ENCODE results near the gene HSD17B1. TPM values are rescaled to one million over a fixed set of nuclear protein-coding genes. Genes with fewer than 3 reads are reported as not detected.
A peak's percentile ranks its signal among the peaks of the same experiment; 100 is the strongest.

HSD17B1 gene
- total and polyA plus RNA-seq, 2 of the 13 experiments (the other 11 are each of a cell fraction or from before 2014, with no cell fraction given): 0.54 to 0.93 TPM

DNA sequence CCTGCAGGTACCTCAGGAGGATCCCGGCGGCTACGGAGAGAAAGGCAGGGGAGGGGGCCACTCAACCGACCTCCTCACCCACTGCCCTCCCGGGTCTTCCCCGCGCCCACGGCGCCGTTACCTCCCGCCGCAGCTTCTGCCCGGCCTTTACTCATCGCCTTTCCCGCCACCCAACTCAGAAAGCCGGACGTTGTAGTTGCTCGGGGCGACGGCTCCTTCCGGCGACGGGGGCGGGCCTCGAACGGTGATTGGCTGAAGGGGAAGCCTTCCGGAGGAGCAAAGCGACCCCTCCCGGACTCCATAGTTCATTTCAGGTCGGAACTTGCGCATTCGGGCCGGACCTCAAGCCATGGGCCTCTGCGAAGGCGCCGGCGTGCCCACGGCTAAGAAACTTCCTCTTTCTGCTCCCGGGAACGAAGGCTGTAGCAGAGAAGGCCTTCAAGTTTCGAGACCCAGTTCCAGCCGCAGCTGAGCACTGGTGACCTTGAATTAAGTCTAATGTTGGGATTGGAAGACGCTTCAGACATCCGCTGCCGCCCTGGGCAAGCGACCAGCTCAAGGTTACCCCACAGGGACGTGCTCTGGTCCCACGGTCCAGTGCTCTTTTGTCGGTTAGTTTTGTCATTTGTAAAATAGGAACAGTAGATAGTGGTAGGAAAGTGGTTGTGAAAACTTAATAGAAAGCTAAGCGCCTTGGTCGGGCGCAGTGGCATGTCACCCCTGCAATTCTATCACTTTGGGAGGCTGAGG, 25.0 kb downstream of the HSD17B1 start, which contains the start of gene PSMC3IP (continued):
- TF ChIP-seq, protein P1, sequence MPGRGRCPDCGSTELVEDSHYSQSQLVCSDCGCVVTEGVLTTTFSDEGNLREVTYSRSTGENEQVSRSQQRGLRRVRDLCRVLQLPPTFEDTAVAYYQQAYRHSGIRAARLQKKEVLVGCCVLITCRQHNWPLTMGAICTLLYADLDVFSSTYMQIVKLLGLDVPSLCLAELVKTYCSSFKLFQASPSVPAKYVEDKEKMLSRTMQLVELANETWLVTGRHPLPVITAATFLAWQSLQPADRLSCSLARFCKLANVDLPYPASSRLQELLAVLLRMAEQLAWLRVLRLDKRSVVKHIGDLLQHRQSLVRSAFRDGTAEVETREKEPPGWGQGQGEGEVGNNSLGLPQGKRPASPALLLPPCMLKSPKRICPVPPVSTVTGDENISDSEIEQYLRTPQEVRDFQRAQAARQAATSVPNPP (CRISPR knock-in tag; IDR thresholded peaks at IDR 0.05): no peak; the same call in 1 of the 2 replicates
- TF ChIP-seq, protein P2, sequence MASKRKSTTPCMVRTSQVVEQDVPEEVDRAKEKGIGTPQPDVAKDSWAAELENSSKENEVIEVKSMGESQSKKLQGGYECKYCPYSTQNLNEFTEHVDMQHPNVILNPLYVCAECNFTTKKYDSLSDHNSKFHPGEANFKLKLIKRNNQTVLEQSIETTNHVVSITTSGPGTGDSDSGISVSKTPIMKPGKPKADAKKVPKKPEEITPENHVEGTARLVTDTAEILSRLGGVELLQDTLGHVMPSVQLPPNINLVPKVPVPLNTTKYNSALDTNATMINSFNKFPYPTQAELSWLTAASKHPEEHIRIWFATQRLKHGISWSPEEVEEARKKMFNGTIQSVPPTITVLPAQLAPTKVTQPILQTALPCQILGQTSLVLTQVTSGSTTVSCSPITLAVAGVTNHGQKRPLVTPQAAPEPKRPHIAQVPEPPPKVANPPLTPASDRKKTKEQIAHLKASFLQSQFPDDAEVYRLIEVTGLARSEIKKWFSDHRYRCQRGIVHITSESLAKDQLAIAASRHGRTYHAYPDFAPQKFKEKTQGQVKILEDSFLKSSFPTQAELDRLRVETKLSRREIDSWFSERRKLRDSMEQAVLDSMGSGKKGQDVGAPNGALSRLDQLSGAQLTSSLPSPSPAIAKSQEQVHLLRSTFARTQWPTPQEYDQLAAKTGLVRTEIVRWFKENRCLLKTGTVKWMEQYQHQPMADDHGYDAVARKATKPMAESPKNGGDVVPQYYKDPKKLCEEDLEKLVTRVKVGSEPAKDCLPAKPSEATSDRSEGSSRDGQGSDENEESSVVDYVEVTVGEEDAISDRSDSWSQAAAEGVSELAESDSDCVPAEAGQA (IDR thresholded peaks at IDR 0.05; ENCODE audit: low read depth): peak; percentile 78
- TF ChIP-seq, protein P2 (CRISPR knock-in tag; IDR thresholded peaks at IDR 0.05; ENCODE audit: borderline replicate concordance): no peak
- TF ChIP-seq ZNF432 (CRISPR knock-in tag; IDR thresholded peaks at IDR 0.05; ENCODE audit: borderline replicate concordance): no peak
- peak; percentile 22; the same call in 1 of the 2 replicates for TF ChIP-seq EEA1 (CRISPR knock-in tag; IDR thresholded peaks at IDR 0.05; ENCODE audit: borderline replicate concordance)
- no peak for TF ChIP-seq BRCA1 (CRISPR knock-in tag; IDR thresholded peaks at IDR 0.05)
- TF ChIP-seq SP140L (CRISPR knock-in tag; IDR thresholded peaks at IDR 0.05; ENCODE audit: borderline replicate concordance): no peak
- TF ChIP-seq SRSF9 (IDR thresholded peaks at IDR 0.05; ENCODE audit: borderline replicate concordance, insufficient read depth, low read depth, low read length, poor library complexity, severe bottlenecking): no peak
- TF ChIP-seq, protein P3, sequence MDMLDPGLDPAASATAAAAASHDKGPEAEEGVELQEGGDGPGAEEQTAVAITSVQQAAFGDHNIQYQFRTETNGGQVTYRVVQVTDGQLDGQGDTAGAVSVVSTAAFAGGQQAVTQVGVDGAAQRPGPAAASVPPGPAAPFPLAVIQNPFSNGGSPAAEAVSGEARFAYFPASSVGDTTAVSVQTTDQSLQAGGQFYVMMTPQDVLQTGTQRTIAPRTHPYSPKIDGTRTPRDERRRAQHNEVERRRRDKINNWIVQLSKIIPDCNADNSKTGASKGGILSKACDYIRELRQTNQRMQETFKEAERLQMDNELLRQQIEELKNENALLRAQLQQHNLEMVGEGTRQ (IDR thresholded peaks at IDR 0.05; ENCODE audit: low read depth, low read length): no peak
- TF ChIP-seq, protein P3 (CRISPR knock-in tag; IDR thresholded peaks at IDR 0.05; ENCODE audit: borderline replicate concordance): no peak; the same call in 1 of the 2 replicates
- no peak for TF ChIP-seq ZNF468 (CRISPR knock-in tag; IDR thresholded peaks at IDR 0.05)
- TF ChIP-seq FOXP1 (IDR thresholded peaks at IDR 0.05): no peak
- TF ChIP-seq FOXP1 (CRISPR knock-in tag; IDR thresholded peaks at IDR 0.05): no peak
- peak; percentile 81 for TF ChIP-seq ETV5 (CRISPR knock-in tag; IDR thresholded peaks at IDR 0.05; ENCODE audit: borderline replicate concordance)
- TF ChIP-seq, protein P4, sequence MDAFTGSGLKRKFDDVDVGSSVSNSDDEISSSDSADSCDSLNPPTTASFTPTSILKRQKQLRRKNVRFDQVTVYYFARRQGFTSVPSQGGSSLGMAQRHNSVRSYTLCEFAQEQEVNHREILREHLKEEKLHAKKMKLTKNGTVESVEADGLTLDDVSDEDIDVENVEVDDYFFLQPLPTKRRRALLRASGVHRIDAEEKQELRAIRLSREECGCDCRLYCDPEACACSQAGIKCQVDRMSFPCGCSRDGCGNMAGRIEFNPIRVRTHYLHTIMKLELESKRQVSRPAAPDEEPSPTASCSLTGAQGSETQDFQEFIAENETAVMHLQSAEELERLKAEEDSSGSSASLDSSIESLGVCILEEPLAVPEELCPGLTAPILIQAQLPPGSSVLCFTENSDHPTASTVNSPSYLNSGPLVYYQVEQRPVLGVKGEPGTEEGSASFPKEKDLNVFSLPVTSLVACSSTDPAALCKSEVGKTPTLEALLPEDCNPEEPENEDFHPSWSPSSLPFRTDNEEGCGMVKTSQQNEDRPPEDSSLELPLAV (CRISPR knock-in tag; conservative IDR thresholded peaks at IDR 0.05; ENCODE audit: low read depth): no peak
- peak; percentile 95 for TF ChIP-seq AGO1 (IDR thresholded peaks at IDR 0.05; ENCODE audit: low read depth, low read length, poor library complexity, severe bottlenecking)
- 0 out of 2 replicates have a peak, but pooled peaks have one; percentile 15 for TF ChIP-seq DPF2 (CRISPR knock-in tag; IDR thresholded peaks at IDR 0.05; ENCODE audit: borderline replicate concordance, low read depth)
- peak; percentile 90 to 94 for TF ChIP-seq POLR2A (IDR thresholded peaks at IDR 0.05; ENCODE audit: insufficient read depth in 1 of 2, low read depth in 2 of 2, low read length in 2 of 2)
